GM23338 (cell line): ENCODE measurements around the gene MAP3K14. TPM values are rescaled to one million over a fixed set of nuclear protein-coding genes. Genes with fewer than 3 reads are reported as not detected.

Experiments
- ATAC-seq: fragments of 200-7000 bp; cut with Tn5 transposase; 3 replicates; pipeline ENCODE4 v1.9.1; 2020
- DNase-seq: peaks from one replicate; pipeline ENCODE4 v3.0.0-alpha.2; 2015; ENCODE audit warnings: low spot score
- H2AFZ ChIP-seq: fragments of 200-600 bp; sonication (generic); 2 replicates; pipeline ENCODE4 v1.8.0; 2016; ENCODE audit warnings: antibody characterized with exemption, mild to moderate bottlenecking, moderate library complexity
- H3F3A ChIP-seq: fragments of 200-600 bp; sonication (generic); replicated peaks from 2 replicates; pipeline ENCODE4 v1.8.0; 2017; ENCODE audit warnings: antibody characterized with exemption, mixed run types, low read depth
- H3K27ac ChIP-seq: fragments of 200-600 bp; sonication (generic); 2 replicates; pipeline ENCODE4 v1.6.1; 2016; ENCODE audit warnings: low read depth
- H3K27me3 ChIP-seq: fragments of 200-600 bp; sonication (generic); 2 replicates; pipeline ENCODE4 v1.8.0; 2016; ENCODE audit warnings: mild to moderate bottlenecking, mixed run types, moderate library complexity; ENCODE audit not compliant: insufficient read depth
- H3K36me3 ChIP-seq: fragments of 200-600 bp; sonication (generic); 2 replicates; pipeline ENCODE4 v1.8.0; 2016; ENCODE audit warnings: mild to moderate bottlenecking; ENCODE audit not compliant: insufficient read depth
- H3K4me1 ChIP-seq: fragments of 200-600 bp; sonication (generic); 2 replicates; pipeline ENCODE4 v1.8.0; 2016; ENCODE audit warnings: mild to moderate bottlenecking, moderate library complexity; ENCODE audit not compliant: insufficient read depth
- H3K4me2 ChIP-seq: fragments of 200-600 bp; sonication (generic); 2 replicates; pipeline ENCODE4 v1.7.1; 2017; ENCODE audit warnings: mixed run types
- H3K4me3 ChIP-seq: fragments of 200-600 bp; sonication (generic); 2 replicates; pipeline ENCODE4 v1.6.1; 2016; ENCODE audit warnings: mixed run types
- H3K79me2 ChIP-seq: fragments of 200-600 bp; sonication (generic); replicated peaks from 2 replicates; pipeline ENCODE4 v1.8.0; 2017; ENCODE audit warnings: mild to moderate bottlenecking; ENCODE audit not compliant: insufficient read depth
- H3K9me2 ChIP-seq: fragments of 200-600 bp; sonication (generic); 2 replicates; pipeline ENCODE4 v1.8.0; 2017; ENCODE audit not compliant: insufficient read depth
- H4K20me1 ChIP-seq: fragments of 200-600 bp; sonication (generic); replicated peaks from 2 replicates; pipeline ENCODE4 v1.8.0; 2017; ENCODE audit warnings: mild to moderate bottlenecking; ENCODE audit not compliant: insufficient read depth
- H3K27ac Mint-ChIP-seq: 2 replicates; pipeline ENCODE4 v1.8.0; 2020; ENCODE audit warnings: inconsistent platforms, mild to moderate bottlenecking, moderate library complexity, mixed read lengths
- H3K27me3 Mint-ChIP-seq: 3 replicates; pipeline ENCODE4 v1.8.0; 2022; ENCODE audit warnings: low read depth, mild to moderate bottlenecking, moderate library complexity, mixed read lengths, inconsistent platforms; ENCODE audit not compliant: insufficient read depth, poor library complexity
- H3K36me3 Mint-ChIP-seq: 3 replicates; pipeline ENCODE4 v1.8.0; 2021; ENCODE audit warnings: low read depth, mild to moderate bottlenecking, inconsistent platforms, moderate library complexity, mixed read lengths
- H3K4me1 Mint-ChIP-seq: 3 replicates; pipeline ENCODE4 v1.8.0; 2020; ENCODE audit warnings: mild to moderate bottlenecking, inconsistent platforms, mixed read lengths
- H3K4me3 Mint-ChIP-seq: 3 replicates; pipeline ENCODE4 v1.8.0; 2021; ENCODE audit warnings: moderate library complexity, mild to moderate bottlenecking, inconsistent platforms, mixed read lengths
- H3K9me3 Mint-ChIP-seq: 3 replicates; pipeline ENCODE4 v1.8.0; 2020; ENCODE audit warnings: moderate library complexity, mild to moderate bottlenecking, inconsistent platforms, mixed read lengths
- CREB1 ChIP-seq: fragments of 250-450 bp; sonication (Bioruptor Pico); IDR thresholded peaks from 2 replicates; pipeline ENCODE4 v1.5.0; 2020; ENCODE audit warnings: low read depth, mild to moderate bottlenecking, moderate library complexity
- ETS1 ChIP-seq: IDR thresholded peaks from 2 replicates; pipeline ENCODE4 v1.6.1; 2016; ENCODE audit warnings: antibody characterized with exemption
- EZH2 ChIP-seq: fragments of 200-600 bp; sonication (generic); IDR thresholded peaks from one replicate; pipeline ENCODE4 v1.8.0; 2017; ENCODE audit warnings: antibody characterized with exemption, mild to moderate bottlenecking, low read depth; ENCODE audit not compliant: unreplicated experiment
- EZH2phosphoT487 ChIP-seq: fragments of 200-600 bp; sonication (generic); IDR thresholded peaks from one replicate; pipeline ENCODE4 v1.8.1; 2018; ENCODE audit warnings: antibody characterized with exemption; ENCODE audit not compliant: unreplicated experiment
- JUNB ChIP-seq: IDR thresholded peaks from one replicate; pipeline ENCODE4 v1.6.1; 2016; ENCODE audit warnings: antibody characterized with exemption; ENCODE audit not compliant: unreplicated experiment
- NANOG ChIP-seq: IDR thresholded peaks from 2 replicates; pipeline ENCODE4 v1.6.1; 2016; ENCODE audit warnings: antibody characterized with exemption, borderline replicate concordance
- POLR2AphosphoS5 ChIP-seq: IDR thresholded peaks from 2 replicates; pipeline ENCODE4 v1.6.1; 2016; ENCODE audit warnings: antibody characterized with exemption, low read depth
- REST ChIP-seq: IDR thresholded peaks from one replicate; pipeline ENCODE4 v1.6.1; 2018; ENCODE audit warnings: antibody characterized with exemption; ENCODE audit not compliant: unreplicated experiment
- STAT1 ChIP-seq: IDR thresholded peaks from one replicate; pipeline ENCODE4 v1.6.1; 2016; ENCODE audit warnings: antibody characterized with exemption; ENCODE audit not compliant: unreplicated experiment
- ZNF114 ChIP-seq: fragments of 250-450 bp; sonication (Bioruptor Pico); IDR thresholded peaks from 2 replicates; pipeline ENCODE4 v1.5.0; 2020; ENCODE audit warnings: mild to moderate bottlenecking, moderate library complexity
- ZNF331 ChIP-seq: fragments of 250-450 bp; sonication (Bioruptor Pico); IDR thresholded peaks from 2 replicates; pipeline ENCODE4 v1.5.0; 2020; ENCODE audit warnings: low read depth, mild to moderate bottlenecking, moderate library complexity
- ZNF462 ChIP-seq: fragments of 250-450 bp; sonication (Bioruptor Pico); IDR thresholded peaks from 2 replicates; pipeline ENCODE4 v1.5.0; 2020; ENCODE audit warnings: mild to moderate bottlenecking, moderate library complexity
- polyA plus RNA-seq: library from polyadenylated mRNA; unstranded; fragments of >200 nt; fragmentation: Nextera tagmentation; extraction: Ambion mirVana; gene quantifications from 2 replicates; pipeline ENCODE4 v1.2.1, GENCODE V29; 2016
- total RNA-seq: library from RNA; depleted of rRNA; stranded (reverse); fragments of >200 nt; shearing (Covaris generic); gene quantifications from 2 replicates; pipeline ENCODE4 v1.2.3, GENCODE V29; 2014
- TF ChIP-seq, protein P1 (sequence below), 2 experiments: fragments of 200-600 bp in 1 of 2; sonication (generic) in 1 of 2; conservative IDR thresholded peaks; 2 replicates each; pipeline versions ENCODE4 v1.5.1 to v1.6.1; 2016 to 2017; ENCODE audit warnings: antibody characterized with exemption in 2 of 2, low read depth in 2 of 2, mild to moderate bottlenecking in 2 of 2, moderate library complexity in 1 of 2

Gene MAP3K14
- total and polyA plus RNA-seq, 2 experiments from 2014 or later = 1.3 to 4.9 TPM

DNA sequence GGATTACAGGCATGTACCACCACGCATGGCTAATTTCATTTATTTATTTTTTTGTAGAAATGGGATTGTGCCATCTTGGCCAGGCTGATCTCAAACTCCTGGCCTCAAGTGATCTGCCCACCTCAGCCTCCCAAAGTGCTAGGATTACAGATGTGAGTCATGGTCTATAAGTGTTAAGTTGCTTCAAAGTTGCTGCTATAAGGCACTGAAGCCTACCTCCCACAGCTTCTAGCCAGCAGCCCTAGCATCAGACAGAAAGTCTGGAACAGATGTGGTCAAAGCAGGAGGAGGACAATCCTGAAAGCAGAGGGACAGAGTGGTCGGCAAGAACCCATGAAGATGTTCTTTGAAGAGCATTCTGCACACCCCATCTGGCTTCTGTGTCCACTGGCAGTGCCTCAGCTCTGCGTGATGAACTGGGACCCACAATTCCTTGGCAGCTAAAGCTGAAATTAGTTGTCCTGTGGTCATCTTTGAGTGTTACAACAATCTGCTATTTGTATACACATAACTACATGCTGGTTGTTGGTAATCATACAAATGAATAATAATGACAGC is 11.2 kb downstream of the MAP3K14 start:
- Mint-ChIP-seq H3K36me3 (no peaks in the 10 kb centered on the region; the same call in none of the 3 replicates), H3K4me1 (peaks cover 14% of the 10 kb centered on the region; the same call in 2 of the 3 replicates)
- H4K20me1 ChIP-seq = peaks cover 7% of the 10 kb centered on the region; the same call in 1 of the 2 replicates

More for the DNA sequence above, 11.2 kb downstream of the MAP3K14 start:
- no peak overlapping the region for H3K4me3 Mint-ChIP-seq
- no peak overlapping the region for H3K27ac Mint-ChIP-seq
- no peak for ATAC-seq
- peaks cover 13% of the 10 kb centered on the region; the same call in 1 of the 2 replicates for H3K79me2 ChIP-seq
- DNase-seq = no peak
- H2AFZ ChIP-seq = no peak overlapping the region
- H3K9me2 ChIP-seq = no peaks in the 10 kb centered on the region
- H3F3A ChIP-seq = 0 out of 2 replicates have a peak, but pooled peaks cover 2% of the 10 kb centered on the region
- H3K4me3 ChIP-seq = no peak overlapping the region
- no peak for TF ChIP-seq CREB1 (CRISPR knock-in tag)
- TF ChIP-seq, protein P1, sequence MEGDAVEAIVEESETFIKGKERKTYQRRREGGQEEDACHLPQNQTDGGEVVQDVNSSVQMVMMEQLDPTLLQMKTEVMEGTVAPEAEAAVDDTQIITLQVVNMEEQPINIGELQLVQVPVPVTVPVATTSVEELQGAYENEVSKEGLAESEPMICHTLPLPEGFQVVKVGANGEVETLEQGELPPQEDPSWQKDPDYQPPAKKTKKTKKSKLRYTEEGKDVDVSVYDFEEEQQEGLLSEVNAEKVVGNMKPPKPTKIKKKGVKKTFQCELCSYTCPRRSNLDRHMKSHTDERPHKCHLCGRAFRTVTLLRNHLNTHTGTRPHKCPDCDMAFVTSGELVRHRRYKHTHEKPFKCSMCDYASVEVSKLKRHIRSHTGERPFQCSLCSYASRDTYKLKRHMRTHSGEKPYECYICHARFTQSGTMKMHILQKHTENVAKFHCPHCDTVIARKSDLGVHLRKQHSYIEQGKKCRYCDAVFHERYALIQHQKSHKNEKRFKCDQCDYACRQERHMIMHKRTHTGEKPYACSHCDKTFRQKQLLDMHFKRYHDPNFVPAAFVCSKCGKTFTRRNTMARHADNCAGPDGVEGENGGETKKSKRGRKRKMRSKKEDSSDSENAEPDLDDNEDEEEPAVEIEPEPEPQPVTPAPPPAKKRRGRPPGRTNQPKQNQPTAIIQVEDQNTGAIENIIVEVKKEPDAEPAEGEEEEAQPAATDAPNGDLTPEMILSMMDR (conservative IDR thresholded peaks at IDR 0.05; ENCODE audit: low read depth in 2 of 2) = no peak
- TF ChIP-seq EZH2phosphoT487 = no peak
- no peak for TF ChIP-seq EZH2
- TF ChIP-seq STAT1 = no peak
- no peak for TF ChIP-seq POLR2AphosphoS5
- TF ChIP-seq ETS1 = no peak
- TF ChIP-seq ZNF114 (CRISPR knock-in tag) = no peak
- TF ChIP-seq ZNF331 (CRISPR knock-in tag) = no peak
- TF ChIP-seq REST = no peak
- TF ChIP-seq ZNF462 = no peak
- no peak for TF ChIP-seq JUNB
- no peak for TF ChIP-seq NANOG
- no peak overlapping the region for H3K27ac ChIP-seq
- H3K27me3 ChIP-seq = no peaks in the 10 kb centered on the region
- H3K4me2 ChIP-seq = no peak overlapping the region
- peaks cover 6% of the 10 kb centered on the region for H3K27me3 Mint-ChIP-seq
- no peaks in the 10 kb centered on the region for H3K36me3 ChIP-seq
- no peaks in the 10 kb centered on the region for H3K9me3 Mint-ChIP-seq
- peaks cover 8% of the 10 kb centered on the region; the same call in 1 of the 2 replicates for H3K4me1 ChIP-seq
